ENCODE measurements around the gene CYFIP1.

CYFIP1 gene

GRCh38 chr15:22948056-22948455 is 32.1 kb downstream of the CYFIP1 start:
- DNase-seq: no peak

GRCh38 chr15:22947101-22948000 is 32.8 kb downstream of the CYFIP1 start:
- no peak for DNase-seq

GRCh38 chr15:22945071-22945470 is 35.1 kb downstream of the CYFIP1 start:
- DNase-seq: no peak

GRCh38 chr15:22944651-22945050 is 35.5 kb downstream of the CYFIP1 start:
- DNase-seq: no peak

GRCh38 chr15:22942877-22943276 is 37.3 kb downstream of the CYFIP1 start:
- DNase-seq: no peak

GRCh38 chr15:22942306-22942855 is 37.8 kb downstream of the CYFIP1 start:
- DNase-seq: no peak

- DNase-seq: no peak
Measured at GRCh38 chr15:22941179-22941578, 39.0 kb downstream of the CYFIP1 start.

- no peak for DNase-seq
Measured at GRCh38 chr15:22939652-22940061, 40.5 kb downstream of the CYFIP1 start.

- DNase-seq: no peak
Measured at GRCh38 chr15:22939051-22939450, 41.1 kb downstream of the CYFIP1 start.

- DNase-seq: no peak
Measured at GRCh38 chr15:22936577-22937472, 43.3 kb downstream of the CYFIP1 start.

GRCh38 chr15:22933641-22934061 is 46.5 kb downstream of the CYFIP1 start:
- DNase-seq: no peak

GRCh38 chr15:22931784-22932536 is 48.2 kb downstream of the CYFIP1 start:
- no peak for DNase-seq

GRCh38 chr15:22930782-22931484 is 49.2 kb downstream of the CYFIP1 start:
- DNase-seq: no peak

- DNase-seq: no peak
Measured at GRCh38 chr15:22927761-22928160, 52.4 kb downstream of the CYFIP1 start.

GRCh38 chr15:22925875-22926274 is 54.3 kb downstream of the CYFIP1 start:
- DNase-seq: no peak

GRCh38 chr15:22922003-22922402 is 58.2 kb downstream of the CYFIP1 start:
- no peak for DNase-seq

- no peak for DNase-seq
Measured at GRCh38 chr15:22919171-22919570, 61.0 kb downstream of the CYFIP1 start.

- no peak for DNase-seq
Measured at GRCh38 chr15:22918596-22919140, 61.5 kb downstream of the CYFIP1 start.

GRCh38 chr15:22918056-22918455 is 62.1 kb downstream of the CYFIP1 start:
- DNase-seq: no peak

GRCh38 chr15:22917556-22917955 is 62.6 kb downstream of the CYFIP1 start:
- DNase-seq: no peak

- DNase-seq: no peak
Measured at GRCh38 chr15:22916606-22917350, 63.4 kb downstream of the CYFIP1 start.

All from activated naive CD4-positive, alpha-beta T cell treated with anti-CD3 and anti-CD28 coated beads, Interleukin-2, amount 50 U/mL, for 16 hours (primary cell).